Right lobe of liver (tissue), 4 donors: ENCODE measurements around the gene L3MBTL3.

Experiments used
- POLR2A ChIP-seq: fragments of 450-650 bp; IDR thresholded peaks from one replicate; pipeline ENCODE4 v1.6.1; 2017; ENCODE audit warnings: antibody characterized with exemption, mild to moderate bottlenecking
- TF ChIP-seq, protein P1 (sequence below), 4 donors: fragments of 200-600 bp in 3 of 4; fragments of 450-650 bp in 1 of 4; IDR thresholded peaks; one replicate each; pipeline versions ENCODE4 v1.5.1 to v1.8.0; 2016 to 2022; ENCODE audit warnings: antibody characterized with exemption in 4 of 4, mild to moderate bottlenecking in 2 of 4
- donor health status: DM: no; HTN: no; CAD: no.
- donor health status: DM: no; HTN: no; CAD: no.
- donor health status: DM: no; HTN: yes; CAD: no.

DNA sequence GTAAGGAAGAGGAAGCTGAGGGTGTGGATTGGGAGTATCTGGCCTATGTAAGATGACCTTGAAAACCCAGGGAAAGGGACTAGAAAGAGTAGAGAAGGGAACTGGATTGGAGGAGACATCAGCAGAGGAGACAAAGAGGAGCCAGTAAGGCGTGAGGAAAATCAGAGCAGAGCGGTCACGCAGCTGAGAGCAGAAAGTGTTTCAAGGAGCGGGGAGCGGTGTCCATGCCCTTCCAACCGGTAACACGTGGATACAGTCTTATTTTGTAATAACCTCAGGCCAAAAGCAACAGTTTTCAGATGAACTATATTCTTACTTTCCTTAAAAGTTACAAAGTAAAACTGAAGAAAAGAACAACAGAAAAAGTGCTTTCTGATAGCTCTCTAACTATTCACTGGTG, 36.3 kb downstream of the L3MBTL3 start:
- TF ChIP-seq, protein P1, sequence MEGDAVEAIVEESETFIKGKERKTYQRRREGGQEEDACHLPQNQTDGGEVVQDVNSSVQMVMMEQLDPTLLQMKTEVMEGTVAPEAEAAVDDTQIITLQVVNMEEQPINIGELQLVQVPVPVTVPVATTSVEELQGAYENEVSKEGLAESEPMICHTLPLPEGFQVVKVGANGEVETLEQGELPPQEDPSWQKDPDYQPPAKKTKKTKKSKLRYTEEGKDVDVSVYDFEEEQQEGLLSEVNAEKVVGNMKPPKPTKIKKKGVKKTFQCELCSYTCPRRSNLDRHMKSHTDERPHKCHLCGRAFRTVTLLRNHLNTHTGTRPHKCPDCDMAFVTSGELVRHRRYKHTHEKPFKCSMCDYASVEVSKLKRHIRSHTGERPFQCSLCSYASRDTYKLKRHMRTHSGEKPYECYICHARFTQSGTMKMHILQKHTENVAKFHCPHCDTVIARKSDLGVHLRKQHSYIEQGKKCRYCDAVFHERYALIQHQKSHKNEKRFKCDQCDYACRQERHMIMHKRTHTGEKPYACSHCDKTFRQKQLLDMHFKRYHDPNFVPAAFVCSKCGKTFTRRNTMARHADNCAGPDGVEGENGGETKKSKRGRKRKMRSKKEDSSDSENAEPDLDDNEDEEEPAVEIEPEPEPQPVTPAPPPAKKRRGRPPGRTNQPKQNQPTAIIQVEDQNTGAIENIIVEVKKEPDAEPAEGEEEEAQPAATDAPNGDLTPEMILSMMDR (IDR thresholded peaks at IDR 0.05) = no peak
- no peak for TF ChIP-seq POLR2A
